H9 (cell line): ENCODE data around the gene TRAPPC2. TPM values are rescaled to one million over a fixed set of nuclear protein-coding genes. Genes with fewer than 3 reads are reported as not detected.
"Not testable (repeated sequence)": the region's sequence is repeated elsewhere in the genome, so short reads cannot be mapped to it uniquely, and the experiment has no call there.

Experiments used
- DNase-seq: peaks from one replicate; pipeline ENCODE4 v3.0.0-alpha.2; 2017
- H2AFZ ChIP-seq: one replicate; pipeline ENCODE4 v1.6.1; 2013; ENCODE audit warnings: mild to moderate bottlenecking, low read length, control low read depth, moderate library complexity
- H2AK5ac ChIP-seq: 2 replicates; pipeline ENCODE4 v1.6.1; 2013; ENCODE audit warnings: low read length, control low read depth, mixed read lengths; ENCODE audit not compliant: insufficient read length
- H2BK120ac ChIP-seq: one replicate; pipeline ENCODE4 v1.6.1; 2013; ENCODE audit warnings: low read depth, mild to moderate bottlenecking, low read length, control low read depth, inconsistent platforms; ENCODE audit not compliant: poor library complexity, severe bottlenecking
- H2BK12ac ChIP-seq: 2 replicates; pipeline ENCODE4 v1.6.1; 2013; ENCODE audit warnings: low read length, control low read depth, mixed read lengths, low read depth; ENCODE audit not compliant: insufficient read length
- H2BK15ac ChIP-seq: 2 replicates; pipeline ENCODE4 v1.6.1; 2013; ENCODE audit warnings: low read depth, low read length, control low read depth
- H2BK20ac ChIP-seq: one replicate; pipeline ENCODE4 v1.6.1; 2013; ENCODE audit warnings: low read depth, mild to moderate bottlenecking, low read length, control low read depth, inconsistent platforms; ENCODE audit not compliant: poor library complexity, severe bottlenecking
- H2BK5ac ChIP-seq: 2 replicates; pipeline ENCODE4 v1.6.1; 2013; ENCODE audit warnings: low read length, control low read depth, mixed read lengths; ENCODE audit not compliant: insufficient read length
- H3K14ac ChIP-seq: 2 replicates; pipeline ENCODE4 v1.6.1; 2013; ENCODE audit warnings: low read length, control low read depth; ENCODE audit not compliant: insufficient read depth
- H3K18ac ChIP-seq: 2 replicates; pipeline ENCODE4 v1.6.1; 2013; ENCODE audit warnings: low read depth, mild to moderate bottlenecking, mixed read lengths, low read length, control low read depth; ENCODE audit not compliant: insufficient read length
- H3K23ac ChIP-seq: 2 replicates; pipeline ENCODE4 v1.6.1; 2013; ENCODE audit warnings: low read length, control low read depth, mixed read lengths, low read depth; ENCODE audit not compliant: insufficient read length
- H3K23me2 ChIP-seq: 2 replicates; pipeline ENCODE4 v1.6.1; 2013; ENCODE audit warnings: low read depth, mild to moderate bottlenecking, mixed read lengths, low read length, control low read depth; ENCODE audit not compliant: insufficient read length, poor library complexity, severe bottlenecking
- H3K27ac ChIP-seq: 2 replicates; pipeline ENCODE4 v1.5.1; 2013; ENCODE audit warnings: low read length, control low read depth, mixed read lengths, low read depth; ENCODE audit not compliant: insufficient read length
- H3K27me3 ChIP-seq: 2 replicates; pipeline ENCODE4 v1.6.1; 2013; ENCODE audit warnings: low read length, control low read depth, inconsistent platforms; ENCODE audit not compliant: insufficient read depth
- H3K4ac ChIP-seq: 2 replicates; pipeline ENCODE4 v1.6.1; 2013; ENCODE audit warnings: low read depth, mild to moderate bottlenecking, control low read depth, inconsistent platforms, low read length, moderate library complexity
- H3K4me1 ChIP-seq: 2 replicates; pipeline ENCODE4 v1.6.1; 2013; ENCODE audit warnings: low read length, control low read depth, inconsistent platforms; ENCODE audit not compliant: insufficient read depth
- H3K4me2 ChIP-seq: 2 replicates; pipeline ENCODE4 v1.6.1; 2013; ENCODE audit warnings: low read length, control low read depth, mixed read lengths; ENCODE audit not compliant: insufficient read length, insufficient read depth
- H3K56ac ChIP-seq: 2 replicates; pipeline ENCODE4 v1.6.1; 2013; ENCODE audit warnings: low read depth, mild to moderate bottlenecking, mixed read lengths, low read length, control low read depth; ENCODE audit not compliant: insufficient read length
- H3K79me1 ChIP-seq: 2 replicates; pipeline ENCODE4 v1.6.1; 2013; ENCODE audit warnings: low read depth, mild to moderate bottlenecking, moderate library complexity, low read length, control low read depth, inconsistent platforms; ENCODE audit not compliant: insufficient read depth, poor library complexity, severe bottlenecking
- H3K79me2 ChIP-seq: 2 replicates; pipeline ENCODE4 v1.6.1; 2013; ENCODE audit warnings: low read length, control low read depth, inconsistent platforms; ENCODE audit not compliant: insufficient read depth
- H3K9ac ChIP-seq: 2 replicates; pipeline ENCODE4 v1.6.1; 2013; ENCODE audit warnings: low read length, control low read depth, mixed read lengths; ENCODE audit not compliant: insufficient read length; ENCODE audit errors: extremely low read depth
- H3K9me3 ChIP-seq: one replicate; pipeline ENCODE4 v1.6.1; 2013; ENCODE audit warnings: low read depth, low read length, inconsistent platforms; ENCODE audit not compliant: control insufficient read depth
- H3T11ph ChIP-seq: one replicate; pipeline ENCODE4 v1.6.1; 2013; ENCODE audit warnings: mild to moderate bottlenecking, low read length, control low read depth, inconsistent platforms
- H4K20me1 ChIP-seq: one replicate; pipeline ENCODE4 v1.6.1; 2013; ENCODE audit not compliant: control insufficient read depth, insufficient read length, insufficient read depth
- H4K5ac ChIP-seq: 2 replicates; pipeline ENCODE4 v1.6.1; 2013; ENCODE audit warnings: low read depth, mild to moderate bottlenecking, mixed read lengths, low read length, control low read depth; ENCODE audit not compliant: insufficient read length
- H4K8ac ChIP-seq: replicated peaks from 2 replicates; pipeline ENCODE4 v1.6.1; 2013; ENCODE audit warnings: low read length, control low read depth, mixed read lengths, low read depth; ENCODE audit not compliant: insufficient read length
- H4K91ac ChIP-seq: 2 replicates; pipeline ENCODE4 v1.6.1; 2013; ENCODE audit warnings: low read depth, mild to moderate bottlenecking, moderate library complexity, mixed read lengths, low read length, control low read depth; ENCODE audit not compliant: insufficient read length
- H3K27ac Mint-ChIP-seq, 3 experiments: 2 replicates in 2 of 3; 3 replicates in 1 of 3; pipeline ENCODE4 v1.8.0; 2020 to 2021; ENCODE audit warnings: mixed read lengths in 3 of 3, mild to moderate bottlenecking in 1 of 3, moderate library complexity in 1 of 3
- H3K27me3 Mint-ChIP-seq: 2 replicates; pipeline ENCODE4 v1.8.0; 2021; ENCODE audit warnings: low read depth, mild to moderate bottlenecking, moderate library complexity, mixed read lengths
- H3K36me3 Mint-ChIP-seq, 3 experiments: 2 replicates in 2 of 3; 3 replicates in 1 of 3; pipeline ENCODE4 v1.8.0; 2020 to 2021; ENCODE audit warnings: low read depth in 3 of 3, mixed read lengths in 3 of 3; ENCODE audit not compliant: insufficient read depth in 1 of 3
- H3K4me1 Mint-ChIP-seq, 2 experiments: 2 replicates each; pipeline ENCODE4 v1.8.0; 2020; ENCODE audit warnings: mixed read lengths in 2 of 2
- H3K4me3 Mint-ChIP-seq, 2 experiments: 2 replicates in 1 of 2; 3 replicates in 1 of 2; pipeline ENCODE4 v1.8.0; 2020 to 2021; ENCODE audit warnings: mild to moderate bottlenecking in 2 of 2, mixed read lengths in 2 of 2, moderate library complexity in 1 of 2
- H3K9me3 Mint-ChIP-seq, 2 experiments: 2 replicates in 1 of 2; 3 replicates in 1 of 2; pipeline ENCODE4 v1.8.0; 2020; ENCODE audit warnings: mild to moderate bottlenecking in 2 of 2, mixed read lengths in 2 of 2, moderate library complexity in 1 of 2
- CTCF ChIP-seq: fragments of 200-600 bp; sonication (generic); conservative IDR thresholded peaks from 3 replicates; pipeline ENCODE4 v1.8.0; 2021; ENCODE audit warnings: antibody characterized with exemption, mild to moderate bottlenecking
- WGBS: extraction: QIAGEN DNeasy Blood & Tissue Kit; methylation state at CpG from one replicate; pipeline ENCODE4 v1.1.7; 2013; ENCODE audit warnings: missing lambda C conversion rate, low lambda C conversion rate, mixed read lengths; ENCODE audit not compliant: insufficient read length; ENCODE audit errors: extremely low coverage; 5-methylcytosine and 5-hydroxymethylcytosine counted together
- total RNA-seq: library from RNA; stranded (reverse); gene quantifications from 2 replicates; pipeline ENCODE4 v1.2.1, GENCODE V29; 2021

Gene TRAPPC2
- total RNA-seq, 1 experiment from 2014 or later = 13.3 TPM

- Histone ChIP-seq H3K56ac (no peak overlapping the region), H3T11ph (no peak overlapping the region), H4K91ac (no peak overlapping the region), H2AFZ (no peak overlapping the region), H3K4ac (no peak overlapping the region), H3K18ac (no peak overlapping the region), H3K9me3 (no peaks in the 10 kb centered on the region), H2BK15ac (no peak overlapping the region), H2BK12ac (no peak overlapping the region), H2AK5ac (no peak overlapping the region), H3K23ac (no peak overlapping the region), H3K4me1 (no peaks in the 10 kb centered on the region), H3K4me2 (no peak overlapping the region), H4K8ac (no peak overlapping the region), H2BK120ac (no peak overlapping the region), H3K27ac (no peak overlapping the region), H3K79me2 (peaks cover 11% of the 10 kb centered on the region; the same call in 1 of the 2 replicates), H3K9ac (peak overlapping the region; percentile 95), H2BK20ac (no peak overlapping the region), H3K27me3 (no peaks in the 10 kb centered on the region), H3K14ac (no peak overlapping the region), H4K20me1 (no peaks in the 10 kb centered on the region), H3K79me1 (peaks cover 3% of the 10 kb centered on the region), H3K23me2 (peaks cover 5% of the 10 kb centered on the region), H4K5ac (no peak overlapping the region), H2BK5ac (no peak overlapping the region)
- WGBS = no CpG with 5 or more reads among the region's 7 CpGs
- peaks cover 8 to 10% of the 10 kb centered on the region in 2 experiments; a peak in 3 of 4 replicates for H3K4me1 Mint-ChIP-seq
- H3K4me3 Mint-ChIP-seq = peak overlapping the region in 1 of 2 experiments; percentile 90; a peak in 2 of 5 replicates
- no peak for DNase-seq
- H3K27ac Mint-ChIP-seq = no peak overlapping the region
- H3K36me3 Mint-ChIP-seq = peaks cover 16 to 53% (median 22%) of the 10 kb centered on the region in 3 experiments; a peak in 6 of 7 replicates
- no peaks in the 10 kb centered on the region; the same call in 1 of the 2 replicates for H3K27me3 Mint-ChIP-seq
- H3K9me3 Mint-ChIP-seq = peaks cover 34 to 71% of the 10 kb centered on the region in 2 experiments
- no peak for TF ChIP-seq CTCF
Measured at GRCh38 chrX:13732246-13733067, 2.0 kb downstream of the TRAPPC2 start.

GRCh38 chrX:13730523-13730922 lies 3.9 kb downstream of the TRAPPC2 start:
- not testable (repeated sequence) for H4K20me1 ChIP-seq, H4K5ac ChIP-seq, H3K27ac Mint-ChIP-seq, H2AK5ac ChIP-seq, H3K23me2 ChIP-seq, H3K9ac ChIP-seq, H3K27me3 Mint-ChIP-seq, H3K4ac ChIP-seq, H3K27ac ChIP-seq, H3K23ac ChIP-seq, H3T11ph ChIP-seq, H2BK5ac ChIP-seq, H3K4me2 ChIP-seq, H2BK12ac ChIP-seq, H2BK120ac ChIP-seq, H4K91ac ChIP-seq, H3K56ac ChIP-seq, H3K4me1 ChIP-seq, H4K8ac ChIP-seq, H2BK15ac ChIP-seq, H2AFZ ChIP-seq, H2BK20ac ChIP-seq, H3K27me3 ChIP-seq, H3K79me1 ChIP-seq, H3K14ac ChIP-seq, DNase-seq, H3K18ac ChIP-seq, H3K9me3 ChIP-seq, H3K4me3 Mint-ChIP-seq
- H3K79me2 ChIP-seq = peaks cover 11% of the 10 kb centered on the region; the same call in 1 of the 2 replicates
- H3K9me3 Mint-ChIP-seq = peaks cover 47 to 76% of the 10 kb centered on the region in 2 experiments
- peaks cover 8 to 14% of the 10 kb centered on the region in 2 experiments; a peak in 3 of 4 replicates for H3K4me1 Mint-ChIP-seq
- no CpG with 5 or more reads among the region's 1 CpG for WGBS
- peaks cover 13 to 48% (median 32%) of the 10 kb centered on the region in 3 experiments; a peak in 6 of 7 replicates for H3K36me3 Mint-ChIP-seq
